Measurements from ENCODE around the gene LLCFC1.

Gene LLCFC1

DNA sequence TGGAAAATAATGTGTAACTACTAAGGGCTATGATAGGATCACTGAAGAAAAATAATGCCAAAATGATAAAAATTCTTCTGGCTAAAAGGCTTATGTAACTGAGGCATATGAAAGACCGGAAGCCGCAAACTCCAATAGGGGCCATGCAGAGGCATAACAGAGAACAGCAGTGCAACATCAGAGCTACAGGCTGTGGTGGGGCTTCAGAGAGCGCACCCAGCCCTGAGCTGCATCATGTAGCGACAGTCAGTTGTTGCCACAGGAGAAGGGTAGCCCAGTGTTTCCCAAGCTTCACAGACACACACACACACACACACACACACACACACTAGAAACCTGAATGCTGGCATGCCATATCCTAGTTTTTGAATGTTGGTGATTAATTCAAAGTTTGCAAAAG, 9.3 kb downstream of the LLCFC1 start:
- WGBS (ENCODE audit: extremely low coverage, insufficient coverage, insufficient read length): no CpG with 5 or more reads among the region's 4 CpGs
- Histone ChIP-seq H4K91ac (ENCODE audit: low read depth, low read length) (no peak overlapping the region), H3K9me3 (ENCODE audit: insufficient read depth, low read depth, low read length) (peaks cover 11% of the 10 kb centered on the region), H3K79me2 (ENCODE audit: control insufficient read depth, insufficient read depth, low read length, poor library complexity) (no peaks in the 10 kb centered on the region), H2AFZ (ENCODE audit: insufficient read depth, low read length, poor library complexity) (no peak overlapping the region), H3K4ac (ENCODE audit: low read depth, low read length) (no peak overlapping the region), H3K18ac (ENCODE audit: low read length) (no peak overlapping the region), H2BK5ac (ENCODE audit: low read depth, low read length, poor library complexity) (no peak overlapping the region), H3K4me2 (ENCODE audit: low read length) (no peak overlapping the region), H3K9ac (ENCODE audit: low read length) (no peak overlapping the region), H3K27ac (ENCODE audit: low read depth, low read length) (no peak overlapping the region), H2AK5ac (ENCODE audit: low read length) (no peak overlapping the region), H3K14ac (ENCODE audit: low read length) (no peak overlapping the region), H3K36me3 (ENCODE audit: control insufficient read depth in 1 of 2, insufficient read depth in 2 of 2, low read length in 2 of 2) (no peaks in the 10 kb centered on the region), H3K4me1 (ENCODE audit: control insufficient read depth in 1 of 2, insufficient read depth in 2 of 2, low read length in 2 of 2) (no peaks in the 10 kb centered on the region), H4K8ac (ENCODE audit: low read depth, low read length) (no peak overlapping the region), H3K27me3 (ENCODE audit: insufficient read depth, low read length) (no peaks in the 10 kb centered on the region), H4K12ac (ENCODE audit: low read depth, low read length) (no peak overlapping the region), H2BK120ac (ENCODE audit: insufficient read depth, low read length, poor library complexity) (no peak overlapping the region), H2BK12ac (ENCODE audit: low read length) (no peak overlapping the region), H3K4me3 (ENCODE audit: low read depth, low read length) (no peak overlapping the region), H3K79me1 (ENCODE audit: low read length) (no peaks in the 10 kb centered on the region), H3K23ac (ENCODE audit: low read length) (no peak overlapping the region)
- DNase-seq: no peak

DNA sequence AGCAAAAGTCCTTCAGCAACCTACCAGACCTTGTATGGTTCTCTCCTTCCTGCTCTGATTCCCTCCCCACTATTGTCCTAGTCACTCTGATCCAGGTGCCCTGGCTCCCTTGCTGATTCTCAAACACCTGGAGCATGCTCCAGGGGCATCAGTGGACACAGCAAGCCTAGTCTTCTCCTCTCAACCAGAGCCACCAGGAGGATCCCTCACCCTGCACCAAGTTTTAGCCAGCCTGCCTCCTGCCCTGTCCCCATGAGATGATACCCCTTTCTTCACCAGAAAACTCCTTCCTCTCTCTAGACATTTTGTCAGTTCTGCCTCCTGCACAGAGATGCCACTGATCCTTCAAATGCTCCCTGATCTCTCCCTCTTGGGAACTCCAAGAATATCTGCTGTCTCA, 11.0 kb downstream of the LLCFC1 start:
- Histone ChIP-seq H3K79me1 (ENCODE audit: low read length) (no peaks in the 10 kb centered on the region), H3K4me1 (ENCODE audit: control insufficient read depth in 1 of 2, insufficient read depth in 2 of 2, low read length in 2 of 2) (no peaks in the 10 kb centered on the region), H2AFZ (ENCODE audit: insufficient read depth, low read length, poor library complexity) (no peak overlapping the region), H3K9ac (ENCODE audit: low read length) (no peak overlapping the region), H3K4me2 (ENCODE audit: low read length) (no peak overlapping the region), H3K79me2 (ENCODE audit: control insufficient read depth, insufficient read depth, low read length, poor library complexity) (no peaks in the 10 kb centered on the region), H3K14ac (ENCODE audit: low read length) (no peak overlapping the region), H3K23ac (ENCODE audit: low read length) (no peak overlapping the region), H4K91ac (ENCODE audit: low read depth, low read length) (no peak overlapping the region), H3K27me3 (ENCODE audit: insufficient read depth, low read length) (no peaks in the 10 kb centered on the region), H3K9me3 (ENCODE audit: insufficient read depth, low read depth, low read length) (peaks cover 8% of the 10 kb centered on the region), H3K36me3 (ENCODE audit: control insufficient read depth in 1 of 2, insufficient read depth in 2 of 2, low read length in 2 of 2) (no peaks in the 10 kb centered on the region), H4K12ac (ENCODE audit: low read depth, low read length) (no peak overlapping the region), H3K27ac (ENCODE audit: low read depth, low read length) (no peak overlapping the region), H2BK12ac (ENCODE audit: low read length) (no peak overlapping the region), H3K4ac (ENCODE audit: low read depth, low read length) (no peak overlapping the region), H2AK5ac (ENCODE audit: low read length) (no peak overlapping the region), H3K4me3 (ENCODE audit: low read depth, low read length) (no peak overlapping the region), H2BK5ac (ENCODE audit: low read depth, low read length, poor library complexity) (no peak overlapping the region), H4K8ac (ENCODE audit: low read depth, low read length) (no peak overlapping the region), H3K18ac (ENCODE audit: low read length) (no peak overlapping the region), H2BK120ac (ENCODE audit: insufficient read depth, low read length, poor library complexity) (no peak overlapping the region)
- no peak for DNase-seq

DNA sequence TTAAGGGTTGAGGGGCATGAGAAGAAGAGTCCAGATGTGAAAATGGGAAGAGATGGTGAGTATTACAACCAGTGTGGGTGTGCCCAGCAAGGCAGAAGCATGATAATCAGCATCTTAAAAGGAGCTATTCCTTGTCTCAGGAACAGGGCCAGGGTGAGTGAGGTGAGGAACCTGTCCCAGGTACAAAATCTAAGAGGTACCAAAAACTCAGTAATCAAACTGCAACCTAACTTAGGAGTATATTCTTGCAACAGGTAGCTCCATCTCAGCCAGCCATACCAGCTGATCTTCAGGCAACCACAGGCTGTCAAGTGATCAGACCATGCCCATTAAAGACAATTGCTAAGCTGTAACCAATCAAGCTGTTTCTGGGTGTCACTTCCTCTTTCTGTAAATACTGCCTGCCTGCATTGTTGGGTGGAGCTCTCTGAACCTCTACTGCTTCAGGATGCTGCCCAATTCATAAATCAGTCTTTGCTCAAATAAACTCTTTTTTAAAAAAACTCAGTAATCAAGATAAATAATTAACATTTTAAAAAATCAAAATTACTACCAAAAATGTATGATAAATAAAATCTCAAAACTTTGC, 15.5 kb downstream of the LLCFC1 start:
- no peak overlapping the region for H3K4me2 ChIP-seq (ENCODE audit: low read length)
- no peak overlapping the region for H2BK120ac ChIP-seq (ENCODE audit: insufficient read depth, low read length, poor library complexity)
- no peak overlapping the region for H3K23ac ChIP-seq (ENCODE audit: low read length)
- H4K12ac ChIP-seq (ENCODE audit: low read depth, low read length): no peak overlapping the region
- H3K4me3 ChIP-seq (ENCODE audit: low read depth, low read length): no peak overlapping the region
- no peak overlapping the region for H2BK12ac ChIP-seq (ENCODE audit: low read length)
- H3K9ac ChIP-seq (ENCODE audit: low read length): no peak overlapping the region
- H4K91ac ChIP-seq (ENCODE audit: low read depth, low read length): no peak overlapping the region
- H2AK5ac ChIP-seq (ENCODE audit: low read length): no peak overlapping the region
- no peak overlapping the region for H2AFZ ChIP-seq (ENCODE audit: insufficient read depth, low read length, poor library complexity)
- H3K27ac ChIP-seq (ENCODE audit: low read depth, low read length): no peak overlapping the region
- H3K36me3 ChIP-seq (ENCODE audit: control insufficient read depth in 1 of 2, insufficient read depth in 2 of 2, low read length in 2 of 2): no peaks in the 10 kb centered on the region
- no peak for DNase-seq
- peaks cover 6% of the 10 kb centered on the region for H3K79me1 ChIP-seq (ENCODE audit: low read length)
- H3K4me1 ChIP-seq (ENCODE audit: control insufficient read depth in 1 of 2, insufficient read depth in 2 of 2, low read length in 2 of 2): peaks cover 10 to 11% of the 10 kb centered on the region in 2 experiments
- H3K9me3 ChIP-seq (ENCODE audit: insufficient read depth, low read depth, low read length): peaks cover 8% of the 10 kb centered on the region
- no peaks in the 10 kb centered on the region for H3K79me2 ChIP-seq (ENCODE audit: control insufficient read depth, insufficient read depth, low read length, poor library complexity)
- H3K27me3 ChIP-seq (ENCODE audit: insufficient read depth, low read length): no peaks in the 10 kb centered on the region
- H3K14ac ChIP-seq (ENCODE audit: low read length): no peak overlapping the region
- no peak overlapping the region for H4K8ac ChIP-seq (ENCODE audit: low read depth, low read length)
- no peak overlapping the region for H3K4ac ChIP-seq (ENCODE audit: low read depth, low read length)
- H3K18ac ChIP-seq (ENCODE audit: low read length): no peak overlapping the region
- H2BK5ac ChIP-seq (ENCODE audit: low read depth, low read length, poor library complexity): no peak overlapping the region

DNA sequence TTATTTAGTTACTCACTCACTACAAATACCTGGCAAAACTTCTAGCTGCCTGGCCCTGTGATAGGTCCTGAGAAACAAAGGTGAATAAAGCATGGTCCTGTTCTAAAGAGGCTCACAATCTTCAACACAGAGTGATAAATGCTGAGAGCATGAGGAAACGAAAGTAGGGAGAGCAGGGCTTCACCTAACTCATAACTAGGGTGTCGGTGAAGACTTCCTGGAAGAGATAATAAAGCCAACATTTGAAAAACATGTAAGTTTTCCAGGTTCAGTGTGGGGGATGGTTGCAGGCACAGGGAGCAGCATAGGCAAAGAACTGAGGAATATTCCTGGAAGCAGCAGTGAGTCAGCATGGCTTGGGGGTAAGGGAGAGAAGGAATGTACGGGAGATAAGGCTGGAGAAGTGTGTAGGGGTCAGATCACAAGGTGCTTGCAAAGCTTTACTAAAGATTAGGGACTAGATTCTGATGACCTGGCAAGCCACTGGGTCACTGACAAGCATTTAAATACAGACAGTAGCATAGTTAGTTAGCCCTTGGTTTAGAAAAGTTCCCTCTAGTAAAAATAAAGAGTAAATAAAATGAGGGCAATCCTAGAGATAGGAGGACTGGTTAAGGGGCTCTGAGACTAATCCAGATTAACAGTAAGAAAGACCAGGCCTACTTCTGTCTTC, 17.8 kb downstream of the LLCFC1 start:
- H2AFZ ChIP-seq (ENCODE audit: insufficient read depth, low read length, poor library complexity): no peak overlapping the region
- no peak overlapping the region for H4K8ac ChIP-seq (ENCODE audit: low read depth, low read length)
- H3K27ac ChIP-seq (ENCODE audit: low read depth, low read length): peak overlapping the region; percentile 62
- peaks cover 8% of the 10 kb centered on the region for H3K9me3 ChIP-seq (ENCODE audit: insufficient read depth, low read depth, low read length)
- peak overlapping the region; percentile 73 for H2BK5ac ChIP-seq (ENCODE audit: low read depth, low read length, poor library complexity)
- no peaks in the 10 kb centered on the region for H3K27me3 ChIP-seq (ENCODE audit: insufficient read depth, low read length)
- H3K4me1 ChIP-seq (ENCODE audit: control insufficient read depth in 1 of 2, insufficient read depth in 2 of 2, low read length in 2 of 2): peaks cover 10 to 11% of the 10 kb centered on the region in 2 experiments
- H3K14ac ChIP-seq (ENCODE audit: low read length): no peak overlapping the region
- no peak overlapping the region for H2BK12ac ChIP-seq (ENCODE audit: low read length)
- H2BK120ac ChIP-seq (ENCODE audit: insufficient read depth, low read length, poor library complexity): no peak overlapping the region
- H3K79me2 ChIP-seq (ENCODE audit: control insufficient read depth, insufficient read depth, low read length, poor library complexity): no peaks in the 10 kb centered on the region
- no peak overlapping the region for H4K91ac ChIP-seq (ENCODE audit: low read depth, low read length)
- H3K4me2 ChIP-seq (ENCODE audit: low read length): peak overlapping the region; percentile 48
- no peak overlapping the region for H3K23ac ChIP-seq (ENCODE audit: low read length)
- H3K79me1 ChIP-seq (ENCODE audit: low read length): peaks cover 6% of the 10 kb centered on the region
- no CpG with 5 or more reads among the region's 3 CpGs for WGBS (ENCODE audit: extremely low coverage, insufficient coverage, insufficient read length)
- H3K18ac ChIP-seq (ENCODE audit: low read length): no peak overlapping the region
- no peak overlapping the region for H3K4me3 ChIP-seq (ENCODE audit: low read depth, low read length)
- no peak overlapping the region for H4K12ac ChIP-seq (ENCODE audit: low read depth, low read length)
- H3K9ac ChIP-seq (ENCODE audit: low read length): no peak overlapping the region
- DNase-seq: peak; percentile 93 to 95
- no peak overlapping the region for H3K4ac ChIP-seq (ENCODE audit: low read depth, low read length)
- no peak overlapping the region for H2AK5ac ChIP-seq (ENCODE audit: low read length)
- H3K36me3 ChIP-seq (ENCODE audit: control insufficient read depth in 1 of 2, insufficient read depth in 2 of 2, low read length in 2 of 2): no peaks in the 10 kb centered on the region
